CD4-positive, alpha-beta memory T cell (primary cell): ENCODE data around the gene DPPA3. TPM values are rescaled to one million over a fixed set of nuclear protein-coding genes. Genes with fewer than 3 reads are reported as not detected.
"Not testable (repeated sequence)": the region's sequence is repeated elsewhere in the genome, so short reads cannot be mapped to it uniquely, and the experiment has no call there.

Source experiments
- CTCF ChIA-PET: fragments of 350-600 bp; sonication (Branson Sonifier 250); formaldehyde crosslinking; loops from one replicate; lab custom pipeline; 2021; ENCODE audit warnings: inconsistent platforms; ENCODE audit not compliant: partially characterized antibody; lab: Charles Lee
- POLR2A ChIA-PET: fragments of 350-600 bp; sonication (Branson Sonifier 250); formaldehyde crosslinking; loops from one replicate; lab custom pipeline; 2021; ENCODE audit not compliant: partially characterized antibody; lab: Charles Lee
- DNase-seq, 5 donors: peaks; one replicate each; pipeline versions ENCODE4 v3.0.0 to v3.0.0-alpha.2; 2020 to 2022; ENCODE audit warnings: mixed read lengths in 1 of 5
- H3K27ac ChIP-seq: one replicate; pipeline ENCODE4 v1.7.0; 2013; ENCODE audit warnings: low read depth, low read length
- H3K27me3 ChIP-seq: 2 replicates; pipeline ENCODE4 v1.7.0; 2013; ENCODE audit warnings: mild to moderate bottlenecking, low read length, moderate library complexity; ENCODE audit not compliant: insufficient read depth
- H3K36me3 ChIP-seq: 2 replicates; pipeline ENCODE4 v1.7.0; 2013; ENCODE audit warnings: mild to moderate bottlenecking, low read length, moderate library complexity; ENCODE audit not compliant: insufficient read depth
- H3K4me1 ChIP-seq: 2 replicates; pipeline ENCODE4 v1.7.0; 2013; ENCODE audit warnings: mild to moderate bottlenecking, low read length, moderate library complexity; ENCODE audit not compliant: insufficient read depth
- H3K4me3 ChIP-seq, 2 donors: one replicate each; pipeline ENCODE4 v1.7.0; 2013; ENCODE audit warnings: low read length in 2 of 2, mild to moderate bottlenecking in 1 of 2
- H3K9me3 ChIP-seq, 2 donors: one replicate each; pipeline ENCODE4 v1.7.0; 2013; ENCODE audit warnings: low read length in 2 of 2, control low read depth in 1 of 2; ENCODE audit not compliant: control insufficient read depth in 1 of 2
- H3K27ac Mint-ChIP-seq, 7 donors: one replicate each; pipeline ENCODE4 v1.8.0; 2020 to 2021; ENCODE audit warnings: mixed read lengths in 7 of 7, mild to moderate bottlenecking in 6 of 7, inconsistent platforms in 3 of 7, moderate library complexity in 3 of 7
- H3K27me3 Mint-ChIP-seq, 2 donors: one replicate each; pipeline ENCODE4 v1.8.0; 2020 to 2021; ENCODE audit warnings: mixed read lengths in 2 of 2
- H3K36me3 Mint-ChIP-seq, 2 donors: one replicate each; pipeline ENCODE4 v1.8.0; 2020 to 2021; ENCODE audit warnings: mixed read lengths in 2 of 2, inconsistent platforms in 1 of 2, mild to moderate bottlenecking in 1 of 2
- H3K4me1 Mint-ChIP-seq, 4 donors: one replicate each; pipeline ENCODE4 v1.8.0; 2020 to 2021; ENCODE audit warnings: mixed read lengths in 4 of 4, mild to moderate bottlenecking in 1 of 4
- H3K4me3 Mint-ChIP-seq, 8 donors: one replicate each; pipeline ENCODE4 v1.8.0; 2020 to 2021; ENCODE audit warnings: mixed read lengths in 8 of 8, mild to moderate bottlenecking in 7 of 8, moderate library complexity in 6 of 8, inconsistent platforms in 3 of 8
- H3K9me3 Mint-ChIP-seq, 8 donors: one replicate each; pipeline ENCODE4 v1.8.0; 2020 to 2021; ENCODE audit warnings: mixed read lengths in 8 of 8, mild to moderate bottlenecking in 5 of 8, inconsistent platforms in 3 of 8, moderate library complexity in 1 of 8
- intact Hi-C: fragments of 100-400 bp; cut with micrococcal nuclease; formaldehyde crosslinking; loops from one replicate; pipeline ENCODE4 v1.15.1; 2023
- polyA plus RNA-seq, 2 donors: library from polyadenylated mRNA; unstranded; fragments of 300-500 nt; fragmentation: Illumina TruSeq; gene quantifications; one replicate each; pipeline ENCODE4 v1.2.3, GENCODE V29; 2021
- total RNA-seq, 2 experiments: library from RNA; stranded (reverse); gene quantifications; one replicate each; pipeline ENCODE4 v1.2.3, GENCODE V29; 2021

DPPA3 gene
- total and polyA plus RNA-seq, 4 experiments from 2014 or later = not detected

- H3K9me3 Mint-ChIP-seq = peaks cover 0 to 2% (median 0%) of the 10 kb centered on the region in 8 donors
- H3K27me3 ChIP-seq = no peaks in the 10 kb centered on the region
- no peak overlapping the region for H3K4me3 ChIP-seq
- H3K27ac Mint-ChIP-seq = peak overlapping the region in 1 of 7 donors; percentile 18
- POLR2A ChIA-PET = no interaction called here
- peak overlapping the region in 1 of 8 donors; percentile 20 for H3K4me3 Mint-ChIP-seq
- intact Hi-C loops = no loop called here
- no peaks in the 10 kb centered on the region for H3K36me3 Mint-ChIP-seq
- H3K36me3 ChIP-seq = no peaks in the 10 kb centered on the region
- H3K4me1 Mint-ChIP-seq = peaks cover 0 to 5% (median 4%) of the 10 kb centered on the region in 4 donors
- DNase-seq = no peak
- peaks cover 2 to 4% of the 10 kb centered on the region in 2 donors for H3K27me3 Mint-ChIP-seq
- no peaks in the 10 kb centered on the region for H3K4me1 ChIP-seq
- CTCF ChIA-PET = no interaction called here
- H3K27ac ChIP-seq = no peak overlapping the region
- no peaks in the 10 kb centered on the region for H3K9me3 ChIP-seq
Observed at GRCh38 chr12:7751394-7751793, 40.2 kb downstream of the DPPA3 start.

GRCh38 chr12:7751941-7752922, 41.0 kb downstream of the DPPA3 start:
- H3K27me3 ChIP-seq, H3K4me3 Mint-ChIP-seq, H3K27me3 Mint-ChIP-seq, DNase-seq, H3K27ac Mint-ChIP-seq, H3K36me3 ChIP-seq, POLR2A ChIA-PET, H3K27ac ChIP-seq, H3K4me1 ChIP-seq, H3K4me3 ChIP-seq, intact Hi-C loops, CTCF ChIA-PET, H3K4me1 Mint-ChIP-seq, H3K9me3 ChIP-seq, H3K36me3 Mint-ChIP-seq, H3K9me3 Mint-ChIP-seq: not testable (repeated sequence)

- H3K27me3 ChIP-seq, H3K27me3 Mint-ChIP-seq, H3K36me3 ChIP-seq, H3K4me3 ChIP-seq, H3K9me3 ChIP-seq, H3K9me3 Mint-ChIP-seq, H3K4me1 Mint-ChIP-seq, intact Hi-C loops, H3K4me1 ChIP-seq, POLR2A ChIA-PET, H3K27ac ChIP-seq, H3K36me3 Mint-ChIP-seq, CTCF ChIA-PET: not testable (repeated sequence)
- Mint-ChIP-seq H3K4me3 (peak overlapping the region; percentile 15 to 60 (median 34)), H3K27ac (peak overlapping the region in 6 of 7 donors; percentile 9 to 75 (median 40))
- peak in 3 of 5 donors; percentile 2 to 9 (median 3) for DNase-seq
Observed at GRCh38 chr12:7755668-7756067, 44.4 kb downstream of the DPPA3 start.

- no peak for DNase-seq
- Histone ChIP-seq H3K27me3 (no peaks in the 10 kb centered on the region), H3K9me3 (no peaks in the 10 kb centered on the region), H3K4me1 (no peaks in the 10 kb centered on the region), H3K27ac (no peak overlapping the region), H3K36me3 (no peaks in the 10 kb centered on the region), H3K4me3 (no peak overlapping the region)
- POLR2A ChIA-PET = no interaction called here
- Mint-ChIP-seq H3K4me3 (no peak overlapping the region), H3K4me1 (peaks cover 0 to 5% (median 4%) of the 10 kb centered on the region in 4 donors), H3K27ac (peak overlapping the region in 1 of 7 donors; percentile 13), H3K27me3 (peaks cover 0 to 6% of the 10 kb centered on the region in 2 donors), H3K36me3 (no peaks in the 10 kb centered on the region), H3K9me3 (no peaks in the 10 kb centered on the region)
- CTCF ChIA-PET = no interaction called here
- intact Hi-C loops = no loop called here
Observed at GRCh38 chr12:7756993-7757392, 45.8 kb downstream of the DPPA3 start.

GRCh38 chr12:7758766-7759140, 47.5 kb downstream of the DPPA3 start:
- peaks cover 0 to 5% (median 2%) of the 10 kb centered on the region in 4 donors for H3K4me1 Mint-ChIP-seq
- ChIA-PET POLR2A (no interaction called here), CTCF (no interaction called here)
- H3K9me3 ChIP-seq = no peaks in the 10 kb centered on the region
- no peak overlapping the region for H3K4me3 ChIP-seq
- H3K27ac Mint-ChIP-seq = no peak overlapping the region
- H3K4me1 ChIP-seq = no peaks in the 10 kb centered on the region
- H3K4me3 Mint-ChIP-seq = no peak overlapping the region
- no peaks in the 10 kb centered on the region for H3K9me3 Mint-ChIP-seq
- no peaks in the 10 kb centered on the region for H3K36me3 Mint-ChIP-seq
- intact Hi-C loops = no loop called here
- no peaks in the 10 kb centered on the region for H3K36me3 ChIP-seq
- DNase-seq = no peak
- no peak overlapping the region for H3K27ac ChIP-seq
- H3K27me3 ChIP-seq = no peaks in the 10 kb centered on the region
- peaks cover 0 to 4% of the 10 kb centered on the region in 2 donors for H3K27me3 Mint-ChIP-seq

Other genes with a start within 250 kb of the DPPA3 start
- gene CD163, start 207.7 kb upstream of the DPPA3 start, total RNA-seq = 10 to 100 TPM in 1 of 2 experiments, 1 to 10 TPM in 1; 5.9 to 10.0 TPM
- gene CD163, start 207.7 kb upstream of the DPPA3 start, polyA plus RNA-seq = not detected
- not detected for gene APOBEC1, start 45.5 kb upstream of the DPPA3 start, total RNA-seq
- not detected for gene APOBEC1, start 45.5 kb upstream of the DPPA3 start, polyA plus RNA-seq
- gene GDF3, start 15.7 kb upstream of the DPPA3 start, total RNA-seq = not detected
- gene GDF3, start 15.7 kb upstream of the DPPA3 start, polyA plus RNA-seq = not detected
- gene CLEC4C, start 35.9 kb downstream of the DPPA3 start, total RNA-seq = not detected
- not detected for gene CLEC4C, start 35.9 kb downstream of the DPPA3 start, polyA plus RNA-seq
- gene NANOGNB, start 53.8 kb downstream of the DPPA3 start, total RNA-seq = not detected
- gene NANOGNB, start 53.8 kb downstream of the DPPA3 start, polyA plus RNA-seq = not detected
- gene NANOG, start 78.0 kb downstream of the DPPA3 start, total RNA-seq = not detected
- gene NANOG, start 78.0 kb downstream of the DPPA3 start, polyA plus RNA-seq = not detected
- 1 to 10 TPM; 3.5 TPM for gene SLC2A14, start 161.5 kb downstream of the DPPA3 start, total RNA-seq
- not detected for gene SLC2A14, start 161.5 kb downstream of the DPPA3 start, polyA plus RNA-seq
- 100 to 1,000 TPM; 157 to 158 TPM for gene SLC2A3, start 224.8 kb downstream of the DPPA3 start, total RNA-seq
- 100 to 1,000 TPM; 100 to 275 TPM for gene SLC2A3, start 224.8 kb downstream of the DPPA3 start, polyA plus RNA-seq